Measurements from ENCODE around the gene APOA5. TPM values are rescaled to one million over a fixed set of nuclear protein-coding genes. Genes with fewer than 3 reads are reported as not detected.
A peak's percentile ranks its signal among the peaks of the same experiment; 100 is the strongest.

APOA5 gene
- total and polyA plus RNA-seq, 2 of the 13 experiments (the other 11 are each of a cell fraction or from before 2014, with no cell fraction given): 44.0 to 49.1 TPM

DNA sequence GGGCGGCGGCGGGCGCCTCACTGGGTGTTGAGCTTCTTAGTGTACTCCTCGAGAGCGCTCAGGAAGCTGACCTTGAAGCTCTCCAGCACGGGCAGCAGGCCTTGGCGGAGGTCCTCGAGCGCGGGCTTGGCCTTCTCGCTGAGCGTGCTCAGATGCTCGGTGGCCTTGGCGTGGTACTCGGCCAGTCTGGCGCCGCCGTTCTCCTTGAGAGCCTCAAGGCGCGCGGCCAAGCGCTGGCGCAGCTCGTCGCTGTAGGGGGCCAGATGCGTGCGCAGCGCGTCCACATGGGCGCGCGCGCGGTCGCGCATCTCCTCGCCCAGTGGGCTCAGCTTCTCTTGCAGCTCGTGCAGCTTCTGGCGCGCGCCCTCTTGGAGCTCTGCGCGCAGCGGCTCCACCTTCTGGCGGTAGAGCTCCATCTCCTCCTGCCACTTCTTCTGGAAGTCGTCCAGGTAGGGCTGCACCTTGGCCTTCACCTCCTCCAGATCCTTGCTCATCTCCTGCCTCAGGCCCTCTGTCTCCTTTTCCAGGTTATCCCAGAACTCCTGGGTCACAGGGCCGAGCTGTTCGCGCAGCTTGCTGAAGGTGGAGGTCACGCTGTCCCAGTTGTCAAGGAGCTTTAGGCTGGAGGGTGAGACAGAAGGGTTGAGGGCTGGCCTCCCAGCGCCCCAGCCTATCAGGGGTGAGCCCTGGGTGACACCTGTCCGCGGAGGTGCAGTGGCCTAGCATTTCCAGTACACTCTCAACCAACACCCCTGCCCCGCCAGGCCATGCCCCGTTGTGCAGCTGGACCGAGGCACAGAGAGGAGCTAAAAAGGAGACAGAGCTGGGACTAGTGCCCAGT lies 44.3 kb upstream of the APOA5 start (continued):
- TF ChIP-seq NFE2L1 (CRISPR knock-in tag; IDR thresholded peaks at IDR 0.05; ENCODE audit: borderline replicate concordance): no peak
- peak; percentile 48 for TF ChIP-seq PHF8 (CRISPR knock-in tag; IDR thresholded peaks at IDR 0.05)
- 0 out of 2 replicates have a peak, but pooled peaks have one; percentile 25 for TF ChIP-seq ZNF138 (CRISPR knock-in tag; IDR thresholded peaks at IDR 0.05; ENCODE audit: low read depth)
- TF ChIP-seq KLF11 (CRISPR knock-in tag; IDR thresholded peaks at IDR 0.05): no peak
- TF ChIP-seq SALL2 (CRISPR knock-in tag; IDR thresholded peaks at IDR 0.05): no peak
- no peak for TF ChIP-seq ZNF577 (CRISPR knock-in tag; IDR thresholded peaks at IDR 0.05; ENCODE audit: borderline replicate concordance, low read depth)
- TF ChIP-seq, protein P1, sequence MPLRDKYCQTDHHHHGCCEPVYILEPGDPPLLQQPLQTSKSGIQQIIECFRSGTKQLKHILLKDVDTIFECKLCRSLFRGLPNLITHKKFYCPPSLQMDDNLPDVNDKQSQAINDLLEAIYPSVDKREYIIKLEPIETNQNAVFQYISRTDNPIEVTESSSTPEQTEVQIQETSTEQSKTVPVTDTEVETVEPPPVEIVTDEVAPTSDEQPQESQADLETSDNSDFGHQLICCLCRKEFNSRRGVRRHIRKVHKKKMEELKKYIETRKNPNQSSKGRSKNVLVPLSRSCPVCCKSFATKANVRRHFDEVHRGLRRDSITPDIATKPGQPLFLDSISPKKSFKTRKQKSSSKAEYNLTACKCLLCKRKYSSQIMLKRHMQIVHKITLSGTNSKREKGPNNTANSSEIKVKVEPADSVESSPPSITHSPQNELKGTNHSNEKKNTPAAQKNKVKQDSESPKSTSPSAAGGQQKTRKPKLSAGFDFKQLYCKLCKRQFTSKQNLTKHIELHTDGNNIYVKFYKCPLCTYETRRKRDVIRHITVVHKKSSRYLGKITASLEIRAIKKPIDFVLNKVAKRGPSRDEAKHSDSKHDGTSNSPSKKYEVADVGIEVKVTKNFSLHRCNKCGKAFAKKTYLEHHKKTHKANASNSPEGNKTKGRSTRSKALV (CRISPR knock-in tag; IDR thresholded peaks at IDR 0.05): peak; percentile 46
- TF ChIP-seq, protein P2, sequence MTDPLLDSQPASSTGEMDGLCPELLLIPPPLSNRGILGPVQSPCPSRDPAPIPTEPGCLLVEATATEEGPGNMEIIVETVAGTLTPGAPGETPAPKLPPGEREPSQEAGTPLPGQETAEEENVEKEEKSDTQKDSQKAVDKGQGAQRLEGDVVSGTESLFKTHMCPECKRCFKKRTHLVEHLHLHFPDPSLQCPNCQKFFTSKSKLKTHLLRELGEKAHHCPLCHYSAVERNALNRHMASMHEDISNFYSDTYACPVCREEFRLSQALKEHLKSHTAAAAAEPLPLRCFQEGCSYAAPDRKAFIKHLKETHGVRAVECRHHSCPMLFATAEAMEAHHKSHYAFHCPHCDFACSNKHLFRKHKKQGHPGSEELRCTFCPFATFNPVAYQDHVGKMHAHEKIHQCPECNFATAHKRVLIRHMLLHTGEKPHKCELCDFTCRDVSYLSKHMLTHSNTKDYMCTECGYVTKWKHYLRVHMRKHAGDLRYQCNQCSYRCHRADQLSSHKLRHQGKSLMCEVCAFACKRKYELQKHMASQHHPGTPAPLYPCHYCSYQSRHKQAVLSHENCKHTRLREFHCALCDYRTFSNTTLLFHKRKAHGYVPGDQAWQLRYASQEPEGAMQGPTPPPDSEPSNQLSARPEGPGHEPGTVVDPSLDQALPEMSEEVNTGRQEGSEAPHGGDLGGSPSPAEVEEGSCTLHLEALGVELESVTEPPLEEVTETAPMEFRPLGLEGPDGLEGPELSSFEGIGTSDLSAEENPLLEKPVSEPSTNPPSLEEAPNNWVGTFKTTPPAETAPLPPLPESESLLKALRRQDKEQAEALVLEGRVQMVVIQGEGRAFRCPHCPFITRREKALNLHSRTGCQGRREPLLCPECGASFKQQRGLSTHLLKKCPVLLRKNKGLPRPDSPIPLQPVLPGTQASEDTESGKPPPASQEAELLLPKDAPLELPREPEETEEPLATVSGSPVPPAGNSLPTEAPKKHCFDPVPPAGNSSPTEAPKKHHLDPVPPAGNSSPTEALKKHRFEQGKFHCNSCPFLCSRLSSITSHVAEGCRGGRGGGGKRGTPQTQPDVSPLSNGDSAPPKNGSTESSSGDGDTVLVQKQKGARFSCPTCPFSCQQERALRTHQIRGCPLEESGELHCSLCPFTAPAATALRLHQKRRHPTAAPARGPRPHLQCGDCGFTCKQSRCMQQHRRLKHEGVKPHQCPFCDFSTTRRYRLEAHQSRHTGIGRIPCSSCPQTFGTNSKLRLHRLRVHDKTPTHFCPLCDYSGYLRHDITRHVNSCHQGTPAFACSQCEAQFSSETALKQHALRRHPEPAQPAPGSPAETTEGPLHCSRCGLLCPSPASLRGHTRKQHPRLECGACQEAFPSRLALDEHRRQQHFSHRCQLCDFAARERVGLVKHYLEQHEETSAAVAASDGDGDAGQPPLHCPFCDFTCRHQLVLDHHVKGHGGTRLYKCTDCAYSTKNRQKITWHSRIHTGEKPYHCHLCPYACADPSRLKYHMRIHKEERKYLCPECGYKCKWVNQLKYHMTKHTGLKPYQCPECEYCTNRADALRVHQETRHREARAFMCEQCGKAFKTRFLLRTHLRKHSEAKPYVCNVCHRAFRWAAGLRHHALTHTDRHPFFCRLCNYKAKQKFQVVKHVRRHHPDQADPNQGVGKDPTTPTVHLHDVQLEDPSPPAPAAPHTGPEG (CRISPR knock-in tag; IDR thresholded peaks at IDR 0.05): peak; percentile 76; the same call in 1 of the 2 replicates
- TF ChIP-seq MAFK (conservative IDR thresholded peaks at IDR 0.05 in 1 of 2, IDR thresholded peaks at IDR 0.05 in 1 of 2; ENCODE audit: low read length in 2 of 2): no peak
- TF ChIP-seq, protein P3, sequence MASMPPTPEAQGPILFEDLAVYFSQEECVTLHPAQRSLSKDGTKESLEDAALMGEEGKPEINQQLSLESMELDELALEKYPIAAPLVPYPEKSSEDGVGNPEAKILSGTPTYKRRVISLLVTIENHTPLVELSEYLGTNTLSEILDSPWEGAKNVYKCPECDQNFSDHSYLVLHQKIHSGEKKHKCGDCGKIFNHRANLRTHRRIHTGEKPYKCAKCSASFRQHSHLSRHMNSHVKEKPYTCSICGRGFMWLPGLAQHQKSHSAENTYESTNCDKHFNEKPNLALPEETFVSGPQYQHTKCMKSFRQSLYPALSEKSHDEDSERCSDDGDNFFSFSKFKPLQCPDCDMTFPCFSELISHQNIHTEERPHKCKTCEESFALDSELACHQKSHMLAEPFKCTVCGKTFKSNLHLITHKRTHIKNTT (CRISPR knock-in tag; IDR thresholded peaks at IDR 0.05): no peak
- TF ChIP-seq, protein P4, sequence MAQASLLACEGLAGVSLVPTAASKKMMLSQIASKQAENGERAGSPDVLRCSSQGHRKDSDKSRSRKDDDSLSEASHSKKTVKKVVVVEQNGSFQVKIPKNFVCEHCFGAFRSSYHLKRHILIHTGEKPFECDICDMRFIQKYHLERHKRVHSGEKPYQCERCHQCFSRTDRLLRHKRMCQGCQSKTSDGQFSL (CRISPR knock-in tag; IDR thresholded peaks at IDR 0.05): no peak
- TF ChIP-seq, protein P5, sequence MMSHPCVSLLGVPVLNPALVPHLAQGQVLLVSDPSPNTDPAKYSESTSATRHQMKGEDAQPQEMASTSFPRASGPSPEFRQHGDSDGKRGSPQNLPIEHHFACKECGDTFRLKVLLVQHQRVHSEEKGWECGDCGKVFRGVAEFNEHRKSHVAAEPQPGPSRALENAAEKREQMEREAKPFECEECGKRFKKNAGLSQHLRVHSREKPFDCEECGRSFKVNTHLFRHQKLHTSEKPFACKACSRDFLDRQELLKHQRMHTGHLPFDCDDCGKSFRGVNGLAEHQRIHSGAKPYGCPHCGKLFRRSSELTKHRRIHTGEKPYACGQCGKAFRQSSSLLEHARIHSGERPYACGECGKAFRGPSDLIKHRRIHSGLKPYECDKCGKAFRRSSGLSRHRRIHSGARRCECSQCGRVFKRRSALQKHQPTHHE (CRISPR knock-in tag; IDR thresholded peaks at IDR 0.05; ENCODE audit: borderline replicate concordance): no peak

All from HepG2 (cell line).